Cardiac muscle cell (in vitro differentiated cells and primary cell): ENCODE results near the gene PPP1CA. TPM values are rescaled to one million over a fixed set of nuclear protein-coding genes. Genes with fewer than 3 reads are reported as not detected.
A peak's percentile ranks its signal among the peaks of the same experiment; 100 is the strongest.

Experiments used
- DNase-seq, 2 donors: peaks; one replicate each; pipeline versions ENCODE4 v3.0.0 to v3.0.0-alpha.2; 2010 to 2017; ENCODE audit warnings: low read depth in 1 of 2, low spot score in 1 of 2
- H3K27ac ChIP-seq: fragments of 200-600 bp; sonication (generic); 2 replicates; pipeline ENCODE4 v1.5.1; 2016
- H3K27me3 ChIP-seq: fragments of 200-600 bp; sonication (generic); 2 replicates; pipeline ENCODE4 v1.6.0; 2016; ENCODE audit warnings: control low read depth
- H3K36me3 ChIP-seq: fragments of 200-600 bp; sonication (generic); 2 replicates; pipeline ENCODE4 v1.5.1; 2016; ENCODE audit warnings: control low read depth
- H3K4me1 ChIP-seq: fragments of 200-600 bp; sonication (generic); 2 replicates; pipeline ENCODE4 v1.8.1; 2017; ENCODE audit warnings: low read depth, mild to moderate bottlenecking, mixed run types
- H3K4me3 ChIP-seq: fragments of 200-600 bp; sonication (generic); 2 replicates; pipeline ENCODE4 v1.5.1; 2016; ENCODE audit warnings: mild to moderate bottlenecking
- H3K9me3 ChIP-seq: fragments of 200-600 bp; sonication (generic); 2 replicates; pipeline ENCODE4 v1.5.1; 2017; ENCODE audit warnings: low read depth, mild to moderate bottlenecking, control low read depth
- CTCF ChIP-seq: IDR thresholded peaks from 2 replicates; pipeline ENCODE4 v1.5.1; 2012; ENCODE audit warnings: low read depth, mild to moderate bottlenecking, low read length
- polyA plus RNA-seq: library from polyadenylated mRNA; unstranded; fragments of >200 nt; fragmentation: Nextera tagmentation; extraction: Ambion mirVana; gene quantifications from 2 replicates; pipeline ENCODE4 v1.2.1, GENCODE V29; 2016
- total RNA-seq: library from RNA; depleted of rRNA; stranded (reverse); fragments of >200 nt; gene quantifications from 2 replicates; pipeline ENCODE4 v1.2.3, GENCODE V29; 2016

The PPP1CA gene
- total and polyA plus RNA-seq, 2 experiments from 2014 or later = 142 to 235 TPM

DNA sequence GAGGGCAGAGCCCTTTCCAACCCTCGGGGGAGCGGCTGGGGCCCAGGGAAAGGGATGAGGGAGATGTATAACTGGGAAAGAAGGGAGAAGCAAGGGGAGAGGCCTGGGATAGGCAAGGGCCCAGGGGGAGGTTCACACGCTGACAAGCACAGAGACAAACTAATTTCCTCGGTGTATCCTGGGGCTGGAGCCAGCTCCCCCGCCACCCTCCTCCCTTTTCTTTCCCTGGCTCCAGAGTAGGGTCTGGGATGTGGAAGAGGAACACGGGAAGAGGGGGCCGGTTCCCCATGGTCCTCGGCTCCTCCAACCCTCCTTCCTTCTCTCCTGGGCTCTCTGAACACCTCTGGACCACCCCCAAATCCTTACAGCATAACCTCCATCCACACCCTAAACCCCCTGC, 35.1 kb downstream of the PPP1CA start:
- no peaks in the 10 kb centered on the region for H3K4me1 ChIP-seq
- no peaks in the 10 kb centered on the region for H3K27me3 ChIP-seq
- H3K4me3 ChIP-seq = no peak overlapping the region
- TF ChIP-seq CTCF = no peak
- H3K9me3 ChIP-seq = no peaks in the 10 kb centered on the region
- H3K36me3 ChIP-seq = no peaks in the 10 kb centered on the region
- no peak overlapping the region for H3K27ac ChIP-seq
- peak in 1 of 2 donors; percentile 74 for DNase-seq

- H3K9me3 ChIP-seq = no peaks in the 10 kb centered on the region
- H3K27me3 ChIP-seq = no peaks in the 10 kb centered on the region
- no peak overlapping the region for H3K4me3 ChIP-seq
- no peak for TF ChIP-seq CTCF
- DNase-seq = no peak
- no peaks in the 10 kb centered on the region for H3K4me1 ChIP-seq
- H3K27ac ChIP-seq = no peak overlapping the region
- H3K36me3 ChIP-seq = no peaks in the 10 kb centered on the region
These were observed 35.8 kb downstream of the PPP1CA start for GRCh38 chr11:67365736-67366444.

DNA sequence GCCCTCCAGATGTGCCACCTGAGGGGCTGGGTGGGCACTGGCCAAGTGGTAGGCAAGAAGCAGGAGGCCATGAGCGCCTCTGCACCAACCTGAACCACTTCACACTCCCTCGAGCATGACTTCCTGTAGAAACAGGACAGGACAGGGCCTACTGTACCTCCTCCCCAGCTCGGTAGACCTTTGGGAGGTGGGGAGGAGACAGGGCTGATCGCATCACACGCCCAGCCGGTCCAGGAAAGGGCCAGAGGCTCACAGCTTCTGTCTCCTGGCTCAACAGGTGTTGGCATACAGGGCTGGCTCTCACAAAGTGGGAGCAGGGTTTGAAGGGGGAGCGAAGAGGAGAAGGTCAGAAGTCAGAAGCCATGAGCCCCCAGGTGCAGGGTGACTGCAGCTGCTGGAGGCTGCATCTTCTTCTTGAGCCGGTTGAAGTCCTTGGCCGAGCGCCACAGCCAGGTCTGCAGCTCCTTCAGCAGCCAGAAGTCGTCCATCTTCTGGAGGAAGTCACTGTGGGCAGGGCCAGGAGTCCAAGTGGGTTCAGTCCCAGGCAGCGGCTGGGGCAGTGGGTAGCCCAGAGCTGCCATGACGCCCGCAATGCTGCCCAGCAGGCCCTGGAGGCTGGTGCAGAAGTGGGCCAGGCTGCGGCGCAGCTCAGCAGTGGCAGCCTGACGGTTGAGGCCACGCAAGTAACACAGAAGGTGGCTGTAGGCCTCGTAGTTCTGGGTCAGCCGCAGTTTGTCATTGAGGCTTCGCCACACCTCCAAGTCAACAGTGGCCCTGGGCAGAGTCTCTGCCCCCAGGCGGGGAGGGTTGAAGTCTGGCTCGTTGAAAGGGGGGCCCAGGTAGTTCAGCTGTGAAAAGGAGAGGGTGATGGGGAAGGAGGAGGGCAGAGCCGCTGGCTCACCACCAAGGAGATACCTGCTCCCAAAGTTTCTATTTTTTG, 36.6 kb downstream of the PPP1CA start:
- Histone ChIP-seq H3K9me3 (no peaks in the 10 kb centered on the region), H3K27me3 (no peaks in the 10 kb centered on the region), H3K36me3 (no peaks in the 10 kb centered on the region), H3K4me3 (no peak overlapping the region), H3K27ac (no peak overlapping the region), H3K4me1 (no peaks in the 10 kb centered on the region)
- no peak for TF ChIP-seq CTCF
- no peak for DNase-seq

- H3K4me1 ChIP-seq = no peaks in the 10 kb centered on the region
- H3K9me3 ChIP-seq = no peaks in the 10 kb centered on the region
- DNase-seq = no peak
- no peaks in the 10 kb centered on the region for H3K27me3 ChIP-seq
- no peak overlapping the region for H3K4me3 ChIP-seq
- H3K27ac ChIP-seq = no peak overlapping the region
- no peak for TF ChIP-seq CTCF
- H3K36me3 ChIP-seq = no peaks in the 10 kb centered on the region
These were observed 37.5 kb downstream of the PPP1CA start for GRCh38 chr11:67364169-67364568.

GRCh38 chr11:67357831-67358670, 43.6 kb downstream of the PPP1CA start:
- Histone ChIP-seq H3K36me3 (no peaks in the 10 kb centered on the region), H3K27ac (no peak overlapping the region), H3K27me3 (no peaks in the 10 kb centered on the region), H3K4me3 (no peak overlapping the region), H3K9me3 (no peaks in the 10 kb centered on the region), H3K4me1 (peaks cover 6% of the 10 kb centered on the region)
- no peak for TF ChIP-seq CTCF
- peak in 1 of 2 donors; percentile 51 for DNase-seq
